Measurements from ENCODE around the gene FKBP2. TPM values are rescaled to one million over a fixed set of nuclear protein-coding genes. Genes with fewer than 3 reads are reported as not detected.

The FKBP2 gene
- total RNA-seq, 1 donor from 2014 or later: 66.0 TPM

DNA sequence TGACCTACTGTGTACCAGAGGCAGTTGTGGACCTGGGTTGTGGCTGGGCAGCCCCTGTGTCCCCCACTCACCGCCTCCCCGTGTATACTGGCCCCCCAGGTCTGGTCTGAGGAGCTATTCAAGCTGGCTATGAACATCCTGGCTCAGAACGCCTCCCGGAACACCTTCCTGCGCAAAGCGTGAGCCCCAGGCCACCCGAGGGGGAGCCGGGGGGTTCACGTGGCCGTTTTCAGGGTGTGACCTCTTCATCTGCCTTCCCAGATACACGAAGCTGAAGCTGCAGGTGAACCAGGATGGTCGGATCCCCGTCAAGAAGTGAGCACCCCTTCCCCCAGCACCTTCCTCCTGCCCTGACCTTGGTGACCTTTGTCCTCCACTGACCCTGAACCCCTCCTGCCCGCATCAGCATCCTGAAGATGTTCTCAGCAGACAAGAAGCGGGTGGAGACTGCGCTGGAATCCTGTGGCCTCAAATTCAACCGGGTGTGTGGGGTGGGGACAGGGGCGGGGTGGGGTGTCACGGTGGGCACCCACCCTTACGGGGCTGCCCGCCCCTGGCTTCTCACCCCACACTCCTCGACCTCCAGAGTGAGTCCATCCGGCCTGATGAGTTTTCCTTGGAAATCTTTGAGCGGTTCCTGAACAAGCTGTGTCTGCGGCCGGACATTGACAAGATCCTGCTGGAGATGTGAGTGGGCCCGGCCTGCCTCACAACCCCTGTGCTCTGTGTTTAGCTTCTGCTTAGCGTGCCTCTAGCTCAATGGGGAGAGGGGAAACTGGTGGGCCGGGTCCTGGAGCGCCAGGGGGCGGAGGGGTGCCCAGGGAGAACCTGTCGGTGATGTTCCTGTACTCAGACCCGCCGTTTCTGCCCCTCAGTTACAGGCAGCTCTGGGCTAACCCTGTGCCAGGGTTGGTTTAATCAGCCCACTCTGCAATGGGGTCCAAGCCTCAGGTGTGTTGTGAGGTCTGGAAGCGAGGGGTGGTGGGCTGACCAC, 14.5 kb downstream of the FKBP2 start:
- Histone ChIP-seq H3K4me3 (no peak overlapping the region), H3K9me3 (no peaks in the 10 kb centered on the region), H3K27ac (no peak overlapping the region), H3K27me3 (no peaks in the 10 kb centered on the region), H3K36me3 (peaks cover 0 to 33% of the 10 kb centered on the region in 2 donors), H3K4me1 (peaks cover 33% of the 10 kb centered on the region)
- no peak for DNase-seq (ENCODE audit: extremely low spot score in 2 of 2)
- TF ChIP-seq POLR2AphosphoS5 (IDR thresholded peaks at IDR 0.05; ENCODE audit: insufficient read depth in 1 of 2, low read depth in 1 of 2) (no peak), POLR2A (IDR thresholded peaks at IDR 0.05) (no peak), CTCF (IDR thresholded peaks at IDR 0.05) (no peak)
- intact Hi-C loops (cut with DNase I): no loop called here

GRCh38 chr11:64256300-64256699, 15.4 kb downstream of the FKBP2 start:
- H3K9me3 ChIP-seq: no peaks in the 10 kb centered on the region
- intact Hi-C loops (cut with DNase I): no loop called here
- H3K27me3 ChIP-seq: no peaks in the 10 kb centered on the region
- H3K36me3 ChIP-seq: peaks cover 0 to 38% of the 10 kb centered on the region in 2 donors
- no peak for TF ChIP-seq POLR2AphosphoS5 (IDR thresholded peaks at IDR 0.05; ENCODE audit: insufficient read depth in 1 of 2, low read depth in 1 of 2)
- TF ChIP-seq POLR2A (IDR thresholded peaks at IDR 0.05): no peak
- H3K4me3 ChIP-seq: no peak overlapping the region
- H3K27ac ChIP-seq: no peak overlapping the region
- H3K4me1 ChIP-seq: peaks cover 25% of the 10 kb centered on the region
- no peak for DNase-seq (ENCODE audit: extremely low spot score in 2 of 2)

- no peak for DNase-seq (ENCODE audit: extremely low spot score in 2 of 2)
- peaks cover 7% of the 10 kb centered on the region for H3K4me1 ChIP-seq
- H3K36me3 ChIP-seq: peaks cover 0 to 56% of the 10 kb centered on the region in 2 donors
- no peak overlapping the region for H3K27ac ChIP-seq
- no peak overlapping the region for H3K4me3 ChIP-seq
- no peaks in the 10 kb centered on the region for H3K27me3 ChIP-seq
- no peak for TF ChIP-seq POLR2AphosphoS5 (IDR thresholded peaks at IDR 0.05; ENCODE audit: insufficient read depth in 1 of 2, low read depth in 1 of 2)
- TF ChIP-seq CTCF (IDR thresholded peaks at IDR 0.05): no peak
- no peak for TF ChIP-seq POLR2A (IDR thresholded peaks at IDR 0.05)
- intact Hi-C loops (cut with DNase I): no loop called here
- no peaks in the 10 kb centered on the region for H3K9me3 ChIP-seq
Observed at GRCh38 chr11:64258356-64258755, 17.5 kb downstream of the FKBP2 start.

DNA sequence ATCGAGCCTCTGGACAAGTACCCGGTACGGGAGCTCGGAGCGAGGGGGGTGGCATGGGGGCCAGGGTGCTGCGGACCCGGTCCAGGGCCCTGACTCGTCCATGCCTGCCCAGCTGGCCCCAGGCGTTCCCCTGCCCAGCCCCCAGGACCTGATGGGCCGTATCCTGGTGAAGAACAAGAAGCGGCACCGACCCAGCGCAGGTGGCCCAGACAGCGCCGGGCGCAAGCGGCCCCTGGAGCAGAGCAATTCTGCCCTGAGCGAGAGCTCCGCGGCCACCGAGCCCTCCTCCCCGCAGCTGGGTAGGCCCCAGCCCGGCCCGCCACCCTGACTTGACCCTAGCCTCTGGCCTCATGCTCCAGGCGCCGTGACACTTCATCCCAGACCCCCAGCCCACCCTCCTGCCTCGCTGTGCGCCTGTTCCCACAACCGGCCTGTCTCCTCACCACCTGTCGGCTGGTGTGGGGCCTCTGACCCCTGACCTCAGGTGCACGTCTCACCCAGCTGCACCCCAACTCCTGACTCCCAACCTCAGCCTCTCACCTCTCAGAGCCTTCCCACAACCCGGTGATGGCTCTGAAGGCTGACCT, 18.1 kb downstream of the FKBP2 start:
- Histone ChIP-seq H3K4me1 (peaks cover under 1% of the 10 kb centered on the region), H3K27ac (no peak overlapping the region), H3K9me3 (no peaks in the 10 kb centered on the region), H3K4me3 (no peak overlapping the region), H3K27me3 (no peaks in the 10 kb centered on the region), H3K36me3 (peaks cover 0 to 62% of the 10 kb centered on the region in 2 donors)
- TF ChIP-seq POLR2AphosphoS5 (IDR thresholded peaks at IDR 0.05; ENCODE audit: insufficient read depth in 1 of 2, low read depth in 1 of 2) (no peak), CTCF (IDR thresholded peaks at IDR 0.05) (no peak), POLR2A (IDR thresholded peaks at IDR 0.05) (no peak)
- no peak for DNase-seq (ENCODE audit: extremely low spot score in 2 of 2)
- intact Hi-C loops (cut with DNase I): no loop called here

DNA sequence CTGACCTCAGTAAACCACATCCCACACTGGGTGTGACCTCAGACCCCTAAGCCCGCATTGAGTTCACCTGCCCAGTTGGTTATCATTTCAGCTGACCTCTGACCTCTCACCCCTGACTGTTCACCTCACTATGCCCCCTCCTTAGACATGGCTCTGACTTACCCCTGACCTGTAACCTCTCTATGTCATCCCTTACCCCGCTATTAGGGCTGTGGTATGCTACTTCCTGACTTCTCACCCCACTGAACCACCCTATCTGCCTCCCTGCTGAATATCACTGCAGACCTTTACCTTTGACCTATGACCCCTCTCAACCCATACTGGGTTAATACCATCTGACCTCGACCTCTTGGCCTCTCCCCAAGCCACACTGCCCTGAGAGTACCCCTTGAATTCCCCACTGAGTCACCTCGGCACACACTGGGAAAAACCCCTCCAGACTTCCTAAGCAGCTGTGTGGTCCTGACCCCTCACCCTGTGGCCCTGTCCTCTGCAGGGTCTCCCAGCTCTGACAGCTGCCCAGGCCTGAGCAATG, 18.7 kb downstream of the FKBP2 start:
- Histone ChIP-seq H3K36me3 (peaks cover 0 to 64% of the 10 kb centered on the region in 2 donors), H3K27me3 (no peaks in the 10 kb centered on the region), H3K4me1 (no peaks in the 10 kb centered on the region), H3K27ac (no peak overlapping the region), H3K9me3 (no peaks in the 10 kb centered on the region), H3K4me3 (no peak overlapping the region)
- TF ChIP-seq POLR2AphosphoS5 (IDR thresholded peaks at IDR 0.05; ENCODE audit: insufficient read depth in 1 of 2, low read depth in 1 of 2) (no peak), CTCF (IDR thresholded peaks at IDR 0.05) (no peak), POLR2A (IDR thresholded peaks at IDR 0.05) (no peak)
- no peak for DNase-seq (ENCODE audit: extremely low spot score in 2 of 2)
- intact Hi-C loops (cut with DNase I): no loop called here
